Sigmoid colon (tissue), 4 donors: Measurements from ENCODE around the gene TSEN2.

Experiments
- POLR2AphosphoS5 ChIP-seq, 4 donors: sonication (generic); formaldehyde crosslinking; IDR thresholded peaks; one replicate each; pipeline ENCODE4 v1.6.1; 2017; ENCODE audit warnings: antibody characterized with exemption in 4 of 4
- TF ChIP-seq, protein P1 (sequence below), 4 experiments: fragments of 450-650 bp in 3 of 4; fragments of 200-600 bp in 1 of 4; IDR thresholded peaks; one replicate each; pipeline ENCODE4 v1.5.1; 2016 to 2019; ENCODE audit warnings: antibody characterized with exemption in 4 of 4, mild to moderate bottlenecking in 3 of 4, moderate library complexity in 2 of 4

DNA sequence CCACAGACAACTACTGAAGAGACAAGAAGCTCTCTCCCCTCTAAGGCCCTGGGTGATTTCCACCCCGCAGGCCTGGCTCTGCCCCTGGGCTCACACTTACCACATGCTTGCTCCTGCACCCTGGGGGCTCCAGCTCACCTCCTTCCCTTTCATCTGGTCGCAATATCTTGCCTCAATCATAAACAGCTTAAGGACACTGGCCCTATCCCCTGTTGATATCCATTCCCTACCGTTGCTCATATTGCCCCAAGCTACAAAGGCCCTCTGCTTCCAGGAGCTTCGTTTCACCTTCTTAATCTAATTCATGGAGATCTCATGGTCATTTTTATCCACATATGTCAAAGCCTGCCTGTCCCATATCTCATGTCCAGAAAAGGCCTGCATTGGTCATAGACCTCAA lies 46.0 kb upstream of the TSEN2 start:
- no peak for TF ChIP-seq POLR2AphosphoS5 (IDR thresholded peaks at IDR 0.05)
- TF ChIP-seq, protein P1, sequence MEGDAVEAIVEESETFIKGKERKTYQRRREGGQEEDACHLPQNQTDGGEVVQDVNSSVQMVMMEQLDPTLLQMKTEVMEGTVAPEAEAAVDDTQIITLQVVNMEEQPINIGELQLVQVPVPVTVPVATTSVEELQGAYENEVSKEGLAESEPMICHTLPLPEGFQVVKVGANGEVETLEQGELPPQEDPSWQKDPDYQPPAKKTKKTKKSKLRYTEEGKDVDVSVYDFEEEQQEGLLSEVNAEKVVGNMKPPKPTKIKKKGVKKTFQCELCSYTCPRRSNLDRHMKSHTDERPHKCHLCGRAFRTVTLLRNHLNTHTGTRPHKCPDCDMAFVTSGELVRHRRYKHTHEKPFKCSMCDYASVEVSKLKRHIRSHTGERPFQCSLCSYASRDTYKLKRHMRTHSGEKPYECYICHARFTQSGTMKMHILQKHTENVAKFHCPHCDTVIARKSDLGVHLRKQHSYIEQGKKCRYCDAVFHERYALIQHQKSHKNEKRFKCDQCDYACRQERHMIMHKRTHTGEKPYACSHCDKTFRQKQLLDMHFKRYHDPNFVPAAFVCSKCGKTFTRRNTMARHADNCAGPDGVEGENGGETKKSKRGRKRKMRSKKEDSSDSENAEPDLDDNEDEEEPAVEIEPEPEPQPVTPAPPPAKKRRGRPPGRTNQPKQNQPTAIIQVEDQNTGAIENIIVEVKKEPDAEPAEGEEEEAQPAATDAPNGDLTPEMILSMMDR (IDR thresholded peaks at IDR 0.05), result no peak
